ENCODE results near the gene PRKG1. TPM values are rescaled to one million over a fixed set of nuclear protein-coding genes. Genes with fewer than 3 reads are reported as not detected.

PRKG1 gene
- total RNA-seq, 2 donors from 2014 or later, result 8.1 to 16.6 TPM

DNA sequence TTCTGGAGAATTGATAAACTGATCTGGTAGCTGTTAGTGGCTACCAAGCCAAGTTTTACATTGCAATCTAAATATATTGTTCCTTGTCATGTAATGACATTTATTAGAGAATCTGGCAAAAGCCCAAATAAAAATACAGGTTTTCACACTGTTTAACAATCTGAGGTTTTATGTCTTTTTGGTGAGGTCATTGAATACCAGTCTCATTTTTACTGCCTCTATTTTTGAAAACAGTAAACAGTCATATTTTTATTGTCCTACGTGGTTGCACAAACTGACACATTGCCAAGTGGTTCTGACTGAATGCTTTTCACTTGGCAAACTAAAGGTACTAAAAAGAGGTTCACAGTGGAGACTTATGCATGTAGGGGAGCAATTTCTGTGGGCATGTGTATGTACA is 157.5 kb downstream of the PRKG1 start:
- no peak overlapping the region for H3K27ac ChIP-seq

DNA sequence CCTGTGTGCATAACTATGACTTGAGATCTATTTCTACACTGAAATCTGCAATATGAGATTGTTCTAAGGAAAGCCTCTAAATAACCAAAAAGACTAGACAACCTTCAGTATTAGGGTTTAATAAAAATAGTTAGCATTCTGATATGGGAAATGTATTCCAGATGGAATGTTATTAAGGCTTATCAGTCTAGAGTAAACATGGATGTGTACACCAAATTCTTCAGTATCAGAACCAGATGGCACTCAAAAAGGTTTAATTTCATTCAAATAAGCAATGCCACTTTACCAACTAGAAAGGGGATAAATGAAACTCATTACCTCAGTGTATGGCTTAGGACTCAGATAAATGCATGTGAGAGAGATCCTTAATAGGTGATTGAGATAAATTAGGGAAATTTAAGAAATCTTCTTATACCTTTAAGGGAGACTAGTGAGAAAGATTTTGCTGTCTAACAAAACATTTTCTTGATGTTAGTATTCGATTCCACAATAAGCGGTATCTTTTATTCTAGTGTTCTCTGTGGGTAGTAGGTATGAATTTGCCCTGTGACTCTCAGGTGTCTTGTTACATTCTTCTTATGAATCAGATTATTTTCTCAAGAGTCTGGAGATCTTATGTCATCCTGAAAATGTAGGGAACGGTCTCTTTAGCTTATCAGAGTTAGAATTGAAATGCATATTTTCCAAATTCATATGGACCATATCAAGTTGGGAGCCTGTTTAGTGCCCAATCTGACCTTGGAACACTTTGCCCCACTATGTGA is 159.2 kb downstream of the PRKG1 start:
- no peaks in the 10 kb centered on the region for H3K9me3 ChIP-seq
- intact Hi-C loops (cut with DNase I), result no loop called here
- no peak overlapping the region for H3K4me3 ChIP-seq
- H3K36me3 ChIP-seq, result no peaks in the 10 kb centered on the region
- H3K4me1 ChIP-seq, result no peaks in the 10 kb centered on the region
- no peak for DNase-seq
- H3K27me3 ChIP-seq, result no peaks in the 10 kb centered on the region
- H3K9ac ChIP-seq (ENCODE audit: low read depth in 2 of 2, low read length in 2 of 2), result no peak overlapping the region
- no peak overlapping the region for H3K27ac ChIP-seq
- TF ChIP-seq, protein P1, sequence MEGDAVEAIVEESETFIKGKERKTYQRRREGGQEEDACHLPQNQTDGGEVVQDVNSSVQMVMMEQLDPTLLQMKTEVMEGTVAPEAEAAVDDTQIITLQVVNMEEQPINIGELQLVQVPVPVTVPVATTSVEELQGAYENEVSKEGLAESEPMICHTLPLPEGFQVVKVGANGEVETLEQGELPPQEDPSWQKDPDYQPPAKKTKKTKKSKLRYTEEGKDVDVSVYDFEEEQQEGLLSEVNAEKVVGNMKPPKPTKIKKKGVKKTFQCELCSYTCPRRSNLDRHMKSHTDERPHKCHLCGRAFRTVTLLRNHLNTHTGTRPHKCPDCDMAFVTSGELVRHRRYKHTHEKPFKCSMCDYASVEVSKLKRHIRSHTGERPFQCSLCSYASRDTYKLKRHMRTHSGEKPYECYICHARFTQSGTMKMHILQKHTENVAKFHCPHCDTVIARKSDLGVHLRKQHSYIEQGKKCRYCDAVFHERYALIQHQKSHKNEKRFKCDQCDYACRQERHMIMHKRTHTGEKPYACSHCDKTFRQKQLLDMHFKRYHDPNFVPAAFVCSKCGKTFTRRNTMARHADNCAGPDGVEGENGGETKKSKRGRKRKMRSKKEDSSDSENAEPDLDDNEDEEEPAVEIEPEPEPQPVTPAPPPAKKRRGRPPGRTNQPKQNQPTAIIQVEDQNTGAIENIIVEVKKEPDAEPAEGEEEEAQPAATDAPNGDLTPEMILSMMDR (IDR thresholded peaks at IDR 0.05), result no peak

More for the DNA sequence above, 157.5 kb downstream of the PRKG1 start:
- Histone ChIP-seq H3K36me3 (no peaks in the 10 kb centered on the region), H3K4me1 (no peaks in the 10 kb centered on the region), H3K27me3 (no peaks in the 10 kb centered on the region), H3K9ac (ENCODE audit: low read depth in 2 of 2, low read length in 2 of 2) (no peak overlapping the region), H3K4me3 (no peak overlapping the region), H3K9me3 (no peaks in the 10 kb centered on the region)
- intact Hi-C loops (cut with DNase I), result no loop called here
- no peak for DNase-seq
- TF ChIP-seq, protein P1 (IDR thresholded peaks at IDR 0.05), result no peak

DNA sequence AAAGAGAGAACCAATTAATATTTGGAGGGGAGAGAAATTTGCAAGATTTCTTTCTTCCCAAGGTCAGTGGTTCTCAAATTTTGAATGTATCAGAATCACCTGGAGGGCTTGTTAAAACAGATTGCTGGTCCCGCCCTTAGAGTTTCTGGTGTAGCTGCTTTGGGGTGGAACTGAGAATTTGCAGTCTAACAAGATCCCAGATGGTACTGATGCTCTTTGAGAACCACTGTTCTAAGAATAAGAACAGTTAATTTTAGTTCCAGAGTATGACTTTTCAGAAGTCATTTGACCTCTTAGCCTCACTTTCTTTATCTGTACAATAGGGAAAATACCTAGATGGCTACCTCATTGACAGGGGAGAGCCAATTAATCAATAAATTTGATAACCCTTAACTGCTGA is 161.6 kb downstream of the PRKG1 start:
- intact Hi-C loops (cut with DNase I), result no loop called here
- Histone ChIP-seq H3K27ac (no peak overlapping the region), H3K4me3 (no peak overlapping the region), H3K27me3 (no peaks in the 10 kb centered on the region), H3K36me3 (no peaks in the 10 kb centered on the region), H3K4me1 (no peaks in the 10 kb centered on the region), H3K9ac (ENCODE audit: low read depth in 2 of 2, low read length in 2 of 2) (no peak overlapping the region), H3K9me3 (no peaks in the 10 kb centered on the region)
- TF ChIP-seq, protein P1 (IDR thresholded peaks at IDR 0.05), result no peak
- DNase-seq, result no peak

DNA sequence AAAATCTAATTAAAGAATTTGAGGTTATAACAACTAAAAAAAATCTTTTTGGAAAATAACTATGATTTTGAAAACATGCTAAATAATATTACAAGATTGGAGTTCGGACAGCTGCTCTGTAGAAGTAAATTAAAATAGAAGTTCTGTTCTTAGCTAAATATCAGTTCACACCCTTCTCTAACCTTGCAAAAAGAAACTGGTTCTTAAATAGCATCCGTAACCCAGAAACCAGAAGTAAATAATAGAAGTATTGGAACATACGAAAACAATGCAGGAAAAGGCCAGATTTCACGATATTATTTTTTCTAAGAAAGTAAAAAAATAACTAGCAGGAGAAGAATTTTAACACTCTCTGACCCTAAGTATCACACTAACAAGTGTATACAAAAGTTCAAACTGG is 164.7 kb downstream of the PRKG1 start:
- no peaks in the 10 kb centered on the region for H3K36me3 ChIP-seq
- DNase-seq, result no peak
- intact Hi-C loops (cut with DNase I), result no loop called here
- TF ChIP-seq, protein P1 (IDR thresholded peaks at IDR 0.05), result no peak
- H3K4me3 ChIP-seq, result no peak overlapping the region
- H3K4me1 ChIP-seq, result no peaks in the 10 kb centered on the region
- no peak overlapping the region for H3K27ac ChIP-seq
- H3K9me3 ChIP-seq, result no peaks in the 10 kb centered on the region
- no peaks in the 10 kb centered on the region for H3K27me3 ChIP-seq
- H3K9ac ChIP-seq (ENCODE audit: low read depth in 2 of 2, low read length in 2 of 2), result no peak overlapping the region

DNA sequence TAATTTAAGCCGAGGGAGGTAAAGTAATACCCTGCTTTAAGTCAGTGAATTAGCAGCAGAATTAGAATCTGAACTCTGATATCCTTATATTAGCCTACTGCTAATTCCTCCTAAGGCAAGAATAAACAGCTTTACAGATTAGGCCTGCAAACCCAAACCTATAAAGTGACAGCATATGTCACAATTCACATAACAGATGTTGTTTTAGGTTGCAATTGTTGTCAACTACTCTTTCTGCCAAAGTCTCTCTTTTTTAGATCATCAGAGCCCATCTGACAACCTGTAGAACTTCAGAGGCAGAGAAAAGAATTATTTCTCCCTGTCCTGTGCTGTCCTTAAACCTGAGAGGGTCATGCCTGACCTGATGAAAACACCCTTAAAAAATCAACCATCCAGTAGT is 167.2 kb downstream of the PRKG1 start:
- H3K36me3 ChIP-seq, result no peaks in the 10 kb centered on the region
- no peaks in the 10 kb centered on the region for H3K4me1 ChIP-seq
- H3K4me3 ChIP-seq, result no peak overlapping the region
- TF ChIP-seq, protein P1 (IDR thresholded peaks at IDR 0.05), result no peak
- DNase-seq, result no peak
- no peak overlapping the region for H3K9ac ChIP-seq (ENCODE audit: low read depth in 2 of 2, low read length in 2 of 2)
- no peaks in the 10 kb centered on the region for H3K27me3 ChIP-seq
- H3K9me3 ChIP-seq, result no peaks in the 10 kb centered on the region
- no peak overlapping the region for H3K27ac ChIP-seq
- intact Hi-C loops (cut with DNase I), result no loop called here

All from colonic mucosa (tissue), 4 donors.